Gastrocnemius medialis (tissue), 4 donors: Measurements from ENCODE around the gene BICD1. TPM values are rescaled to one million over a fixed set of nuclear protein-coding genes. Genes with fewer than 3 reads are reported as not detected.

Experiments
- ATAC-seq, 2 donors: fragments of 150-250 bp; one replicate each; pipeline ENCODE4 v1.9.1; 2016
- DNase-seq, 2 donors: peaks; one replicate each; pipeline ENCODE4 v3.0.0-alpha.2; 2019
- H3K27ac ChIP-seq, 4 donors: fragments of 200-600 bp; sonication (generic); 1 replicate in 1 of 4; 2 replicates in 3 of 4; pipeline ENCODE4 v1.5.1; 2016 to 2018; ENCODE audit warnings: mild to moderate bottlenecking in 2 of 4, moderate library complexity in 1 of 4
- H3K27me3 ChIP-seq, 3 donors: fragments of 200-600 bp; sonication (generic) in 2 of 3; 1 replicate in 1 of 3; 2 replicates in 2 of 3; pipeline versions ENCODE4 v1.5.1 to v1.6.0; 2016 to 2019; ENCODE audit warnings: mild to moderate bottlenecking in 1 of 3, moderate library complexity in 1 of 3
- H3K36me3 ChIP-seq, 2 donors: fragments of 200-600 bp; sonication (generic) in 1 of 2; one replicate each; pipeline ENCODE4 v1.5.1; 2017 to 2018
- H3K4me1 ChIP-seq, 2 donors: fragments of 200-600 bp; sonication (generic) in 1 of 2; one replicate each; pipeline ENCODE4 v1.5.1; 2016 to 2017; ENCODE audit warnings: mild to moderate bottlenecking in 2 of 2
- H3K4me3 ChIP-seq, 4 donors: fragments of 200-600 bp; sonication (generic) in 3 of 4; 1 replicate in 1 of 4; 2 replicates in 3 of 4; pipeline ENCODE4 v1.5.1; 2016 to 2019; ENCODE audit warnings: mild to moderate bottlenecking in 2 of 4
- H3K9me3 ChIP-seq, 3 donors: fragments of 200-600 bp; sonication (generic) in 2 of 3; 1 replicate in 1 of 3; 2 replicates in 2 of 3; pipeline ENCODE4 v1.5.1; 2016 to 2019
- CTCF ChIP-seq, 5 experiments: fragments of 450-650 bp in 3 of 5; fragments of 200-600 bp in 2 of 5; sonication (generic) in 2 of 5; IDR thresholded peaks in 4 of 5; conservative IDR thresholded peaks in 1 of 5; 1 replicate in 4 of 5; 2 replicates in 1 of 5; pipeline ENCODE4 v1.5.1; 2016 to 2019; ENCODE audit warnings: antibody characterized with exemption in 5 of 5, mild to moderate bottlenecking in 3 of 5, moderate library complexity in 3 of 5
- POLR2A ChIP-seq, 2 donors: fragments of 450-650 bp; IDR thresholded peaks; one replicate each; pipeline ENCODE4 v1.6.1; 2017; ENCODE audit warnings: antibody characterized with exemption in 2 of 2, mild to moderate bottlenecking in 2 of 2, moderate library complexity in 2 of 2
- in situ Hi-C, 4 donors: fragments of 200-750 bp; cut with MboI; loops; one replicate each; pipeline versions ENCODE4 v1.15.0 to v1.8.0; 2017; ENCODE audit warnings: low sequenced_read_pairs in 4 of 4
- intact Hi-C: fragments of 100-400 bp; cut with DNase I; formaldehyde crosslinking; loops from one replicate; pipeline ENCODE4 v1.15.1; 2023; ENCODE audit warnings: low total_unique reads
- total RNA-seq, 4 donors: library from RNA; depleted of rRNA; stranded (reverse); fragments of >200 nt; gene quantifications; one replicate each; pipeline versions ENCODE4 v1.1.0 to v1.2.3, GENCODE V29; 2016

The BICD1 gene
- total RNA-seq, 4 donors from 2014 or later: 1.4 to 2.3 (median 2.0) TPM

DNA sequence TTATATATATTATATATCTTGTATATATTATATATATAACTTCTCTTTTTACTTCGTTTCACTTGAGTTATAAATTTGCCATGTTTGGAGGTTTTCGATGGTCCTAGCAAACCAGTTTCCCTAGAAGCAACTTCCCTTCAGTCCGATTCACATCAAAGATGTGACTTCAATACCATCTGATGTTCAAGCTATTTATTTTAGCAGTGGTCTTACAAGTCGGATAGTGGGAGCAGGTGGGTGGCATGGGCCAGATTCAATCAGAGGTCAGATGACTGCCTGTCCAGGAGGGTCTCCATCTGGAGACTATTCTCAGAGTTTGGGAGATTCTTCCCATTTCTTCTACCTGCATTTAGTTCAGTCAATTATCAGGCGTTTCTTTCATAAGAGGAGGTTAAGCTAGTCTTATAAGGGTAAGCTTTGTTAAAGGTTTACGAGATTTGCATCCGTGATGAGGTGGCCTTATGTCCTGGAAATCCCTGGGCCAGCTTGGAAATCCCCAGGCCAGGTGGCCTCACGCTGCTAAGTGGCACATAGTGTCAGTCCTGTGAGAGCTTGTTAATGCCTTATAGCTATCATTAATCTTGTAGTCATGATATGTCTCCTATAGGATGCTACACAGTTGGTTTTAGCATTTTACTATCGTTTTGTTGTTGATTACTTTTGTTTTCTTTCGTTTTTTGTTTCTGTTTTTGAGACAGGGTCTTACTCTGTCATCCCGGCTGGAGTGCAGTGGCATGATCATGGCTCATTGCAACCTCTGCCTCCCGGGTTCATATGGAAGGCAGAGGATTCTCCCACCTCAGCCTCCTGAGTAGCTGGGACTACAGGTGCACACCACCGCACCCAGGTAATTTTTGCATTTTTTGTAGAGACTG is 145.8 kb downstream of the BICD1 start:
- intact Hi-C loops (no loop called here), in situ Hi-C loops (no loop called here)
- Histone ChIP-seq H3K27me3 (no peaks in the 10 kb centered on the region), H3K4me1 (no peaks in the 10 kb centered on the region), H3K9me3 (no peaks in the 10 kb centered on the region), H3K27ac (no peak overlapping the region), H3K4me3 (no peak overlapping the region), H3K36me3 (no peaks in the 10 kb centered on the region)
- no peak for TF ChIP-seq POLR2A (IDR thresholded peaks at IDR 0.05)
- no peak for TF ChIP-seq CTCF (IDR thresholded peaks at IDR 0.05 in 4 of 5, conservative IDR thresholded peaks at IDR 0.05 in 1 of 5)
- DNase-seq: no peak
- ATAC-seq: no peak

GRCh38 chr12:32253154-32253790 is 146.6 kb downstream of the BICD1 start:
- DNase-seq (no peak), ATAC-seq (no peak)
- Histone ChIP-seq H3K4me3 (no peak overlapping the region), H3K9me3 (no peaks in the 10 kb centered on the region), H3K27me3 (no peaks in the 10 kb centered on the region), H3K27ac (no peak overlapping the region), H3K36me3 (no peaks in the 10 kb centered on the region), H3K4me1 (no peaks in the 10 kb centered on the region)
- intact Hi-C loops: no loop called here
- in situ Hi-C loops: no loop called here
- TF ChIP-seq CTCF (IDR thresholded peaks at IDR 0.05 in 4 of 5, conservative IDR thresholded peaks at IDR 0.05 in 1 of 5) (no peak), POLR2A (IDR thresholded peaks at IDR 0.05) (no peak)

DNA sequence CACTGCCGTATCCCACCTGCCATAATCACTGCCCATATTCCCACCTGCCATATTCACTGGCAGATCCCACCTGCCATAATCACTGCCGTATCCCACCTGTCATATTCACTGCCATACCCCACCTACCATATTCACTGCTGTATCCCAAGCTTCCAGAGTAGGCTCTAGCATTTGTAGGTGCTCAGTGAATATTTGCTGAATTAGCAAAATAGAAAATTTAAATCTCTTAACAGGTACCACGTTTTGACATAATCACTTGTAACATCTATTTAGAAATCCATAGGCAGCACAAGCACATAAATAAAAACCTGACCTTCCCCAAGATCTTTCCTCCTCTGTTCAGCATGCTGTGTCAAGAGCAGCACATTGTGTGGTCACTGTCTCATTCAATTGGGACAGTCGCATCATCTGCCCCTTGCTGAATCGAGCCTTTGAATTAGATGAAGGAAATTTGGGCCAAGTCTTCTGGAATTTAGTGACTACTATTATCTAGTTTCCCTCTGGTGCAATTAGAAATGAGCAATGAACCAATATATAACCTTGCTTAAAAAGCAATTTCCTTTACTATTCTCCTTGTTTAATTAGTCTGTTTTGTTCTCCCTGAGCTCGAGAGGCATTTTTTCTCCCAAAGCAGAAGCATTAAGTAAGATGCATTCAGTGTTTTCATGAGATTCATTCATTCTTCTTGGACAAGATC is 147.8 kb downstream of the BICD1 start:
- H3K27me3 ChIP-seq: no peaks in the 10 kb centered on the region
- no peak for DNase-seq
- TF ChIP-seq CTCF (IDR thresholded peaks at IDR 0.05 in 4 of 5, conservative IDR thresholded peaks at IDR 0.05 in 1 of 5) (no peak), POLR2A (IDR thresholded peaks at IDR 0.05) (no peak)
- H3K4me1 ChIP-seq: no peaks in the 10 kb centered on the region
- H3K27ac ChIP-seq: no peak overlapping the region
- in situ Hi-C loops: no loop called here
- no peak overlapping the region for H3K4me3 ChIP-seq
- no peaks in the 10 kb centered on the region for H3K9me3 ChIP-seq
- H3K36me3 ChIP-seq: no peaks in the 10 kb centered on the region
- ATAC-seq: no peak
- intact Hi-C loops: no loop called here

GRCh38 chr12:32255588-32255987 is 148.9 kb downstream of the BICD1 start:
- no peaks in the 10 kb centered on the region for H3K9me3 ChIP-seq
- in situ Hi-C loops: no loop called here
- H3K4me3 ChIP-seq: no peak overlapping the region
- no peaks in the 10 kb centered on the region for H3K27me3 ChIP-seq
- DNase-seq (no peak), ATAC-seq (no peak)
- no peaks in the 10 kb centered on the region for H3K36me3 ChIP-seq
- intact Hi-C loops: no loop called here
- no peak overlapping the region for H3K27ac ChIP-seq
- no peaks in the 10 kb centered on the region for H3K4me1 ChIP-seq
- no peak for TF ChIP-seq CTCF (IDR thresholded peaks at IDR 0.05 in 4 of 5, conservative IDR thresholded peaks at IDR 0.05 in 1 of 5)
- TF ChIP-seq POLR2A (IDR thresholded peaks at IDR 0.05): no peak
